ENCODE data around the gene FAM72C.
"Not testable (repeated sequence)": the region's sequence is repeated elsewhere in the genome, so short reads cannot be mapped to it uniquely, and the experiment has no call there.

GRCh38 chr1:143989427-143989712 is 17.6 kb upstream of the FAM72C start:
- not testable (repeated sequence) for TF ChIP-seq EZH2 (IDR thresholded peaks at IDR 0.05); POLR2AphosphoS5 (IDR thresholded peaks at IDR 0.05; ENCODE audit: borderline replicate concordance, low read depth, low read length)

Data from SK-N-MC (cell line).